MM.1S (cell line): ENCODE measurements around the gene ADTRP.

Experiments
- CTCF ChIP-seq: fragments of 300-600 bp; sonication (generic); IDR thresholded peaks from 2 replicates; pipeline ENCODE4 v1.5.1; 2016; ENCODE audit warnings: antibody characterized with exemption, low read length, mixed read lengths
- EZH2 ChIP-seq: fragments of 300-600 bp; sonication (generic); optimal IDR thresholded peaks from 2 replicates; pipeline ENCODE3; 2017; ENCODE audit warnings: low read depth, mild to moderate bottlenecking, antibody characterized with exemption, low read length, mixed read lengths
- EZH2phosphoT487 ChIP-seq: fragments of 300-600 bp; sonication (generic); IDR thresholded peaks from 2 replicates; pipeline ENCODE4 v1.6.1; 2018; ENCODE audit warnings: antibody characterized with exemption, low read length

GRCh38 chr6:11819486-11819885, 40.9 kb upstream of the ADTRP start:
- TF ChIP-seq CTCF: no peak
- TF ChIP-seq EZH2phosphoT487: no peak
- TF ChIP-seq EZH2: no peak
